HG02884 (cell line): ENCODE measurements around the gene ZNF629.
"Not testable (repeated sequence)": the region's sequence is repeated elsewhere in the genome, so short reads cannot be mapped to it uniquely, and the experiment has no call there.

Experiments
- ATAC-seq: cut with Tn5 transposase; IDR thresholded peaks from one replicate; pipeline ENCODE4 v1.9.1; 2021; ENCODE audit warnings: mild to moderate bottlenecking, moderate library complexity; ENCODE audit not compliant: unreplicated experiment

The ZNF629 gene

DNA sequence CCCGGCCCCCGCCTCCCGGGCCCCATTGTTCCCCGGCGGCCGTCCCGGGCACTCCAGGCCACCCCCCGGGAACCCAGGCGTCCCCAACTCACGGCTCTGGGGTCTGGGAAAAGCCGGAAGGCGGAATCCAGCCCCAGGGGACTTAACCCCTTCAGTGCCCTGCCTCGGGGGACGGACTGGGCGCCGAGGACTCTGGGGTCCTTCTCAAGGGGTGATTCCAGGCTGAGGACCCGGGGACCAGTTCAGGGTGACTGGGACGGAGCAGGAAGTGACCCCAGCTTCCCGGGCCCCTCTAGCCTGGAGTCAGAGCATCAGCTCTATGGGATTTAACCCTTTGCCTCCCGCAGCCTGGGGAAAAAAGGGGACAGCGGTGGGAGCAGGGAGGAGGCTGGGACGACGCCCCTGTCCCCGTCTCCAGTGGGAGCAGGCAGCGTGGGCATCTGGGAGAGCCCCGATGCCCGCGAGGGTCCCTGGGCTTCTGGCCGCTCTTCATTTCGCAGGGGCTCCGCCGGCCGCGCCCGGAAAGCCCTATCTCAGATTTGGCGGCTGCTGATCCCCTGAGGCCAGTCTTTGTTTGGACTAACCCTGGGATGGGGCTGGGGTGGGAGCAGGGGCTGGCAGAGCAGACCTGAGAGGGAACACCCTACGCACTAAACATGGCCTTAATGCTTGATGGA lies at the start of gene ZNF629:
Gene ZNF629 (minus strand): TSS at position 270 of the 677 bp plus-strand sequence. CDS start 2,723 bp downstream, outside the sequence.
- ATAC-seq, result no peak

DNA sequence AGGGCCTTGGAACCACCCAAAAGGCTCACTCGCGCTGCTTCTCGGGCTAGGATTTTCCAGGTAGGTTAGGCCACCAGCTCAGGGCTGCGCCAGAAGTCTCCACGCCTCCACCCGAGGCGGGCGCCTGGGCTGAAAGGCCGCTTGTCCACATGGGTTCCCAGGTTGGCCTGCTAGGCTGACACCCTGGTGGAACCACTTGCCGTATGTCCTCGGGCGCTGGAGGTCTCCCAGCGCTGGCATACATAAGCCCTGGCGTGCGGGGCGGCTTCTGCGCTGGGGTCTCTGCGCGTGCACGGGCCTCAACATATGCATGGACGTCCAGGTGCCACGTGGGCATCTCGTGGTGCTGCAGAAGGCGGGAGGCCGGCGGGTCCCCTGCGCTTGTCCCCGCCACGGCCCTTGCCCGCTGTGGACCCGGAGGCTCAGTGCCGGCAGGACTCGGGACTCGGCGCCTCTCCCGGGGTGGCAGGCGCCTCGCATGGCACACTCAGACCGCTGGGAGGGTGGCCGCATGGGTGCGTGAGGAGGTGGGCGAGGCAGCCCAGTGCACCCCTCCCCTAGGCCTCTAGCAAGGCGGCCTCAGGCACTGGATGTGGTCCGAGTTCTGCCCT lies 47.2 kb upstream of the ZNF629 start:
- ATAC-seq, result no peak

GRCh38 chr16:30830072-30830417 lies 43.0 kb upstream of the ZNF629 start:
- ATAC-seq, result no peak

- no peak for ATAC-seq
Measured at GRCh38 chr16:30829130-30830071, 42.4 kb upstream of the ZNF629 start.

DNA sequence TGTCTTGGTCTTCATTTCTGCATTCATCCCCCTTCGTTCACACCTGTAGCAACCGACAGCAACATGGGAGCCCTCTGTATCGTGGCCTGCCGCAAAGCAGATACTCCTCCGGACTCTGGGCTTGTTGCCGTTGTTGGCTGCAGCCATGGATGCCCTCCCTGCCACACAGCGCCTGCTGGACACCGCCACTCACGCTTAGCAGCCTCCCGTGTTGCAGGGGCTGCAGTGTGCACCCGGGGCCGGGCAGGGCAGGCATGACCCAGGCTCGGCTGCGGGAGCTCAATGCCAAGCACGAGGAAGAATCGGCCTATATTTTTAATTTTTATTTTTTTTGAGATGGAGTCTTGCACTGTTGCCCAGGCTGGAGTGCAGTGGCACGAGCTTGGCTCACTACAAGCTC lies 34.9 kb upstream of the ZNF629 start:
- no peak for ATAC-seq

GRCh38 chr16:30821441-30821840 lies 34.4 kb upstream of the ZNF629 start:
- not testable (repeated sequence) for ATAC-seq

DNA sequence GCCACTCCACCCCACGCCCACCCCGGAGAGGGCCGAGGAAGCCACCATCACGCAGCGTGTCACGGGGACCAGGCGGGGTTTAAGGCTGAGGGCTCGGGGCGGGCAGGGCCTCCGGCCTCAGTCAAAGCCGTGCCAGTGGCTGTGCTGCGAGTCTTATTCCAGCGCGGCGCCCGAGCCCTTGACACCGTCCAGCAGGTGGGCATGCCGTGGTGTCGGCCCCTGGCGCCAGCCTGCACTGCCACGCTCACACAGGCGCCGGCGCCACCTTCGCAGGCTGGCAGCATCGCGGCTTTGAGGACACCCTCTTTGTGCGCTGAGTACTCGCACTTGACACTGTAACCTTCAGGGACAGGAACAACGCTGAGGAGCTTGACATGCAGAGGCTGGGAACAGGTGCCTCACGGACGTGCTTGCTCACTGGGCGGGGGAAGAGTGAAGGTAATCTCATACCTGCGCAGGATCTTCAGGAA lies 34.0 kb upstream of the ZNF629 start:
- no peak for ATAC-seq

DNA sequence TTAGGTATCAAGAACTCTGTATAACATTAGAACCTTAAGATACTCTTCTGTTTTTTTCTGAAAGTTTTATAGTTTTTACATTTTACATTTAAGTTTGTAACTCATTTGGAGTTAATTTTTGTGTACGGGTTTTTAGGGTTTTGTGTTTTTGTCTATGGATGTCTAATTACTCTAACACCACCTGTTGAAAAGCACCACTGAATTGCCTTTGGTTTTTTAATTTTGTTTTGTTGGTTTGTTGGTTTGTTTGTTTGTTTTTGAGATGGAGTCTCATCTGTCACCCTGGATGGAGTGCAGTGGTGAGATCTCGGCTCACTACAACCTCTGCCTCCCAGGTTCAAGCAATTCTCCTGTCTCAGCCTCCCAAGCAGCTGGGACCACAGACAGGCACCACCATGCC lies 29.8 kb upstream of the ZNF629 start:
- ATAC-seq, result no peak

DNA sequence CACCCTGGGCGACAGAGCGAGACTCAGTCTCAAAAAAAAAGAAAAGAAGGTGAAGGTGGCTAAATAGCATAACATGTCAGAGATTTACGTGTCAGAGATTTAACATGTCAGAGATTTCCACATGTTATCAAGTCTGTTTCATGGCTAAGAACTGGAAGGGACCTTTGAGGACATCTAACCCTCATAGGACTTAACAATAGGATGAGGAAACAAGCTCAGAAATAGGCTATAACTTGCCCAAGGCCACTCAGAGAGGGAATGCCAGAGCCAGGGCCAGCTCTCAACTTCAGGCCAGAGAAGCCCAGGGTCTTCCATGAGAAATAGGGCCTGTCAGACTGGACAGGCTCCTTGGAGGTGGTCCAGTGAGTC lies 26.8 kb upstream of the ZNF629 start:
- no peak for ATAC-seq

DNA sequence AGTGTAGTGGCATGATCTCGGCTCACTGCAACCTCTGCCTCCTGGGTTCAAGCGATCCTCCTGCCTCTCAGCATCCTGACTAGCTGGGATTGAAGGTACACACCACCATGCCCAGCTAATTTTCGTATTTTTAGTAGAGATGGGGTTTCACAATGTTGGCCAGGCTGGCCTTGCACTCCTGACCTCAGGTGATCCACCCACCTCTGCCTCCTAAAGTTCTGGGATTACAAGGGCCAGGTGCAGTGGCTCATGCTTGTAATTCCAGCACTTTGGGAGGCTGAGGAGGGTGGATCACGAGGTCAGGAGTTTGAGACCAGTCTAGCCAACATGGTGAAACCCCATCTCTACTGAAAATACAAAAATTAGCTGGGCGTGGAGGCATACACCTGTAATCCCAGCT lies 22.7 kb upstream of the ZNF629 start:
- ATAC-seq, result not testable (repeated sequence)

DNA sequence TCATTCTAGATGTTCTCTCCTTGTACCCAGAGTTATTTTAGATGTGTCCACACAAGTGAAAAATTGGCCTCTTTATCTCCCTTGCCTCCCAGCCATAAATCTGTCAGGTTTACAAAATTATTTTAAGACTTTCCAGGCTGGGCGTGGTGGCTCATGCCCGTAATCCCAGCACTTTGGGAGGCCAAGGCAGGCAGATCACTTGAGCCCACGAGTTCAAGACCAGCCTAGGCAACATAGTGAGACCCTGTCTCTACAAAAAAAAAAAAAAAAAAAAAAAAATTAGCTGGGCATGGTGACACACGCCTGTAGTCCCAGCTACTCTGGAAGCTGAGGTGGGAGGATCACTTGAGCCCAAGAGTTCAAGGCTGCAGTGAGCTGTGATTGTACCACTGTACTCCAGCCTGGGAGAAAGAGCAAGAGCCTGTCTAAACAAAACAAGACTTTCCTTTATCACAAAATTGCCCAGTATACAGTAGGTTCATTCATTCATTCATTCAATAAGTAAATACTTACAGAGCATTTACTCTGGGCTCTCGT lies 22.0 kb upstream of the ZNF629 start:
- not testable (repeated sequence) for ATAC-seq

- no peak for ATAC-seq
Measured at GRCh38 chr16:30808146-30808545, 21.1 kb upstream of the ZNF629 start.

- no peak for ATAC-seq
Measured at GRCh38 chr16:30805370-30806169, 18.6 kb upstream of the ZNF629 start.

- ATAC-seq, result no peak
Measured at GRCh38 chr16:30805056-30805369, 18.0 kb upstream of the ZNF629 start.

DNA sequence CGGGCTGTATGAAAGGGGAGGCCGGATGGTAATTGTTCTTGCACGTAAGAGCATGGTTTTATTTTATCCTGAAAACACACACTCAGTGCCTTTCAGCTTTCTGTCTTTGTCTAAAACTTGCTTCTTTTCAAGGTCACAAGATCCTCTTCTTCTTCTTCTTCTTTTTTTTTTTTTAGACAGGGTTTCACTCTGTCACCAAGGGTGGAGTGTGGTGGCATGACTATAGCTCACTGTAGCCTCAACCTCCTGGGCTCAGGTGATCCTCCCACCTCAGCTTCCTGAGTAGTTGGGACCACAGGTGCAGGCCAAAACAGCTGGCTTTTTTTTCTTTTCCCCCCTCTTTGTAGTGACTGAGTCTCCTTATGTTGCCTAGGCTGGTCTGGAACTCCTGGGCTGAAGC lies 15.9 kb upstream of the ZNF629 start:
- ATAC-seq, result no peak

GRCh38 chr16:30797670-30798309 lies 10.8 kb upstream of the ZNF629 start:
- no peak for ATAC-seq

GRCh38 chr16:30794634-30795033 lies 7.6 kb upstream of the ZNF629 start:
- ATAC-seq, result no peak

DNA sequence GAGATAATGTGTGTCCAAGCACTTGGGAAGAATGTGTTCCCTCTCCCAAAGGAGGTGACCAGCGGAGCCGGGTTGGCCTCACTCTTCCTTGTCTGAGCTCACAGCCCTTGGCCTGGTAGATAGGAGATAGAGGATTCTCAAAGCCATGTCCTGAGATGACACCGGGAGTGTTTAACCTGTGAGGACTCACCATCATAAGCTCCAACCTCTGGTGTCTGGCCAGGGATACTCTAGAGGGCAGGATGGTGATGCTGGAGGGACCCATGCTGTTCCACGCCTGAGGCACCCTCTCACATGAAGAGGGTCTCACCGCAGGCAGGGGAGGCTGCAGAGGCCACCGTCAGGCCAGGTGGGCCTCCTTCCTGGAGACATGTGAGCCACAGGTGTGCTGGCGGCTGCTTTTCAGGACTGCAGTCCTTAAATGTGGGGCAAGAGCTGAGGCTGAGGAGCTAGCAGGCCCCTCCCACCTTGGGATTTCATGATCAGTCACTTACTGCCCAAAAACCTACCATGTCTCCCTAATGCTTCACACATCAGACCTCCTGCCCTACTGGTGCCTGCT lies 6.6 kb upstream of the ZNF629 start:
- no peak for ATAC-seq

GRCh38 chr16:30787613-30788378 lies 791 bp upstream of the ZNF629 start:
- no peak for ATAC-seq
